GM23338 (cell line): ENCODE data around the gene RNF150.

ENCODE experiments used
- CTCF ChIP-seq, 2 experiments: fragments of 200-600 bp in 1 of 2; sonication (generic) in 1 of 2; conservative IDR thresholded peaks; 2 replicates each; pipeline versions ENCODE4 v1.5.1 to v1.6.1; 2016 to 2017; ENCODE audit warnings: antibody characterized with exemption in 2 of 2, low read depth in 2 of 2, mild to moderate bottlenecking in 2 of 2, moderate library complexity in 1 of 2
- EZH2 ChIP-seq: fragments of 200-600 bp; sonication (generic); IDR thresholded peaks from one replicate; pipeline ENCODE4 v1.8.0; 2017; ENCODE audit warnings: antibody characterized with exemption, mild to moderate bottlenecking, low read depth; ENCODE audit not compliant: unreplicated experiment
- REST ChIP-seq: IDR thresholded peaks from one replicate; pipeline ENCODE4 v1.6.1; 2018; ENCODE audit warnings: antibody characterized with exemption; ENCODE audit not compliant: unreplicated experiment

GRCh38 chr4:141177171-141177570, 43.9 kb upstream of the RNF150 start:
- no peak for TF ChIP-seq EZH2
- TF ChIP-seq CTCF (conservative IDR thresholded peaks at IDR 0.05; ENCODE audit: low read depth in 2 of 2): no peak
- no peak for TF ChIP-seq REST
